HUES48 (cell line): Measurements from ENCODE around the gene OR13A1.
"Not testable (repeated sequence)": the region's sequence is repeated elsewhere in the genome, so short reads cannot be mapped to it uniquely, and the experiment has no call there.

Source experiments
- H3K27ac ChIP-seq: one replicate; pipeline ENCODE4 v1.7.0; 2013; ENCODE audit warnings: low read depth, low read length, inconsistent platforms
- H3K27me3 ChIP-seq: 2 replicates; pipeline ENCODE4 v1.6.1; 2013; ENCODE audit warnings: mild to moderate bottlenecking, low read length; ENCODE audit not compliant: control insufficient read depth, insufficient read depth
- H3K36me3 ChIP-seq: 2 replicates; pipeline ENCODE4 v1.6.1; 2013; ENCODE audit warnings: low read length; ENCODE audit not compliant: control insufficient read depth, insufficient read depth
- H3K4me1 ChIP-seq: 2 replicates; pipeline ENCODE4 v1.6.1; 2013; ENCODE audit warnings: mild to moderate bottlenecking, low read length; ENCODE audit not compliant: control insufficient read depth, insufficient read depth
- H3K4me3 ChIP-seq: 2 replicates; pipeline ENCODE4 v1.5.1; 2013; ENCODE audit warnings: mild to moderate bottlenecking, low read depth, low read length
- H3K9ac ChIP-seq: 2 replicates; pipeline ENCODE4 v1.6.1; 2013; ENCODE audit warnings: mild to moderate bottlenecking, low read depth, low read length, moderate library complexity
- H3K9me3 ChIP-seq: 2 replicates; pipeline ENCODE4 v1.6.1; 2013; ENCODE audit warnings: low read length; ENCODE audit not compliant: control insufficient read depth, insufficient read depth

OR13A1 gene

GRCh38 chr10:45315508-45315907 lies at the start of gene OR13A1:
Gene OR13A1 (minus strand): TSS chr10:45315608. CDS start chr10:45304422, 11,186 bp downstream.
- Histone ChIP-seq H3K4me1 (no peaks in the 10 kb centered on the region), H3K9ac (no peak within 1 kb of the TSS), H3K9me3 (0 out of 2 replicates have a peak, but pooled peaks cover 3% of the 10 kb centered on the region), H3K27ac (no peak within 1 kb of the TSS), H3K4me3 (no peak within 1 kb of the TSS), H3K36me3 (no peaks in the 10 kb centered on the region), H3K27me3 (no peaks in the 10 kb centered on the region)

- not testable (repeated sequence) for H3K9ac ChIP-seq, H3K4me1 ChIP-seq, H3K27me3 ChIP-seq, H3K9me3 ChIP-seq, H3K27ac ChIP-seq, H3K36me3 ChIP-seq
- peak overlapping the region; percentile 61 for H3K4me3 ChIP-seq
Observed at GRCh38 chr10:45361983-45362799, 46.8 kb upstream of the OR13A1 start.

GRCh38 chr10:45358961-45359360 lies 43.6 kb upstream of the OR13A1 start:
- H3K9ac ChIP-seq, H3K4me3 ChIP-seq, H3K9me3 ChIP-seq, H3K4me1 ChIP-seq, H3K27ac ChIP-seq, H3K36me3 ChIP-seq, H3K27me3 ChIP-seq: not testable (repeated sequence)

GRCh38 chr10:45355494-45355893 lies 40.1 kb upstream of the OR13A1 start:
- no peak overlapping the region for H3K9ac ChIP-seq
- H3K4me3 ChIP-seq: no peak overlapping the region
- no peak overlapping the region for H3K27ac ChIP-seq
- H3K36me3 ChIP-seq: no peaks in the 10 kb centered on the region
- 0 out of 2 replicates have a peak, but pooled peaks cover 3% of the 10 kb centered on the region for H3K4me1 ChIP-seq
- 0 out of 2 replicates have a peak, but pooled peaks cover 4% of the 10 kb centered on the region for H3K9me3 ChIP-seq
- H3K27me3 ChIP-seq: no peaks in the 10 kb centered on the region

GRCh38 chr10:45354261-45354660 lies 38.9 kb upstream of the OR13A1 start:
- no peaks in the 10 kb centered on the region for H3K36me3 ChIP-seq

GRCh38 chr10:45353186-45353585 lies 37.8 kb upstream of the OR13A1 start:
- no peaks in the 10 kb centered on the region for H3K36me3 ChIP-seq
- H3K4me1 ChIP-seq: no peaks in the 10 kb centered on the region
- no peak overlapping the region for H3K27ac ChIP-seq
- peaks cover 4% of the 10 kb centered on the region; the same call in 1 of the 2 replicates for H3K9me3 ChIP-seq
- H3K27me3 ChIP-seq: no peaks in the 10 kb centered on the region
- H3K9ac ChIP-seq: no peak overlapping the region
- no peak overlapping the region for H3K4me3 ChIP-seq

More at GRCh38 chr10:45354261-45354660, 38.9 kb upstream of the OR13A1 start:
- no peak overlapping the region for H3K9ac ChIP-seq
- H3K9me3 ChIP-seq: peaks cover 4% of the 10 kb centered on the region; the same call in 1 of the 2 replicates
- no peak overlapping the region for H3K4me3 ChIP-seq
- no peaks in the 10 kb centered on the region for H3K27me3 ChIP-seq
- H3K4me1 ChIP-seq: 0 out of 2 replicates have a peak, but pooled peaks cover 3% of the 10 kb centered on the region
- no peak overlapping the region for H3K27ac ChIP-seq

- H3K36me3 ChIP-seq, H3K4me1 ChIP-seq, H3K9me3 ChIP-seq, H3K27ac ChIP-seq, H3K4me3 ChIP-seq, H3K27me3 ChIP-seq, H3K9ac ChIP-seq: not testable (repeated sequence)
Observed at GRCh38 chr10:45348196-45348765, 32.9 kb upstream of the OR13A1 start.

- not testable (repeated sequence) for H3K27ac ChIP-seq, H3K36me3 ChIP-seq, H3K9ac ChIP-seq, H3K4me1 ChIP-seq, H3K9me3 ChIP-seq, H3K4me3 ChIP-seq, H3K27me3 ChIP-seq
Observed at GRCh38 chr10:45347464-45347863, 32.1 kb upstream of the OR13A1 start.

GRCh38 chr10:45346652-45347335 lies 31.4 kb upstream of the OR13A1 start:
- H3K27me3 ChIP-seq, H3K36me3 ChIP-seq, H3K9ac ChIP-seq, H3K27ac ChIP-seq, H3K4me3 ChIP-seq, H3K9me3 ChIP-seq, H3K4me1 ChIP-seq: not testable (repeated sequence)

- H3K4me1 ChIP-seq, H3K27ac ChIP-seq, H3K27me3 ChIP-seq, H3K4me3 ChIP-seq, H3K9ac ChIP-seq, H3K36me3 ChIP-seq: not testable (repeated sequence)
- H3K9me3 ChIP-seq: peaks cover 11% of the 10 kb centered on the region
Observed at GRCh38 chr10:45340420-45340819, 25.0 kb upstream of the OR13A1 start.

- no peaks in the 10 kb centered on the region for H3K4me1 ChIP-seq
- no peak overlapping the region for H3K4me3 ChIP-seq
- H3K9ac ChIP-seq: no peak overlapping the region
- H3K36me3 ChIP-seq: no peaks in the 10 kb centered on the region
- H3K9me3 ChIP-seq: peaks cover 11% of the 10 kb centered on the region
- H3K27ac ChIP-seq: no peak overlapping the region
- H3K27me3 ChIP-seq: no peaks in the 10 kb centered on the region
Observed at GRCh38 chr10:45339894-45340293, 24.5 kb upstream of the OR13A1 start.
